Naive thymus-derived CD8-positive, alpha-beta T cell (primary cell): Measurements from ENCODE around the gene GLRX2. TPM values are rescaled to one million over a fixed set of nuclear protein-coding genes. Genes with fewer than 3 reads are reported as not detected.
"Not testable (repeated sequence)": the region's sequence is repeated elsewhere in the genome, so short reads cannot be mapped to it uniquely, and the experiment has no call there.

Experiments
- ATAC-seq, 2 donors: fragments of 150-1000 bp; cut with Tn5 transposase in 1 of 2; sonication (Bioruptor Pico), chemical (Tn5 transposase) in 1 of 2; 1 replicate in 1 of 2; 2 replicates in 1 of 2; pipeline ENCODE4 v1.10.0; 2021; ENCODE audit warnings: mild to moderate bottlenecking in 2 of 2, moderate library complexity in 2 of 2
- POLR2A ChIA-PET: fragments of 350-600 bp; sonication (Branson Sonifier 250); formaldehyde crosslinking; loops from one replicate; lab custom pipeline; 2021; ENCODE audit warnings: antibody characterized with exemption; lab: Charles Lee
- DNase-seq, 10 donors: peaks; one replicate each; pipeline versions ENCODE4 v3.0.0 to v3.0.0-alpha.2; 2020 to 2022
- H3K27ac Mint-ChIP-seq, 10 donors: one replicate each; pipeline ENCODE4 v1.8.0; 2020 to 2022; ENCODE audit warnings: mild to moderate bottlenecking in 10 of 10, mixed read lengths in 10 of 10, moderate library complexity in 4 of 10, inconsistent platforms in 1 of 10
- H3K27me3 Mint-ChIP-seq, 5 donors: one replicate each; pipeline ENCODE4 v1.8.0; 2021 to 2022; ENCODE audit warnings: mixed read lengths in 5 of 5
- H3K36me3 Mint-ChIP-seq, 3 donors: one replicate each; pipeline ENCODE4 v1.8.0; 2020 to 2022; ENCODE audit warnings: mixed read lengths in 3 of 3, mild to moderate bottlenecking in 2 of 3, inconsistent platforms in 1 of 3
- H3K4me1 Mint-ChIP-seq, 4 donors: one replicate each; pipeline ENCODE4 v1.8.0; 2021 to 2022; ENCODE audit warnings: mixed read lengths in 4 of 4
- H3K4me3 Mint-ChIP-seq, 10 donors: one replicate each; pipeline ENCODE4 v1.8.0; 2020 to 2022; ENCODE audit warnings: mild to moderate bottlenecking in 10 of 10, mixed read lengths in 10 of 10, moderate library complexity in 6 of 10, inconsistent platforms in 1 of 10
- H3K9me3 Mint-ChIP-seq, 9 donors: one replicate each; pipeline ENCODE4 v1.8.0; 2020 to 2022; ENCODE audit warnings: mixed read lengths in 9 of 9, mild to moderate bottlenecking in 3 of 9, inconsistent platforms in 1 of 9, moderate library complexity in 1 of 9
- microRNA-seq: library from miRNA; unstranded; fragments of <30 nt; microRNA quantifications from one replicate; pipeline ENCODE4 v1.2.0, GENCODE V29; 2022; ENCODE audit warnings: borderline microRNAs expressed
- polyA plus RNA-seq, 3 donors: library from polyadenylated mRNA; unstranded; fragments of 300-500 nt; fragmentation: Illumina TruSeq; gene quantifications; one replicate each; pipeline ENCODE4 v1.2.3, GENCODE V29; 2021
- total RNA-seq, 8 experiments: library from RNA in 2 of 8; stranded (reverse) in 2 of 8; gene quantifications; one replicate each; pipeline ENCODE4 v1.2.3 and lab custom pipeline; 2021 to 2026

The GLRX2 gene
- total and polyA plus RNA-seq, 5 experiments from 2014 or later, result 7.0 to 15.9 (median 12.8) TPM

- Mint-ChIP-seq H3K4me1 (peaks cover 28 to 71% (median 64%) of the 10 kb centered on the region in 4 donors), H3K4me3 (peak within 1 kb of the TSS; percentile 92 to 100 (median 98)), H3K9me3 (no peaks in the 10 kb centered on the region), H3K27ac (peak within 1 kb of the TSS; percentile 96 to 100 (median 98)), H3K36me3 (peaks cover 0 to 5% (median 2%) of the 10 kb centered on the region in 3 donors), H3K27me3 (no peaks in the 10 kb centered on the region)
- peak; percentile 95 to 96 for ATAC-seq
- peak; percentile 82 to 96 (median 92) for DNase-seq
- POLR2A ChIA-PET, result interaction anchor here (0.6 to 1.7 kb wide), 8 partner anchors 11 to 256 kb away, joined by 3 to 30 read pairs (median 4); partner anchors contain the start of genes CDC73 and RGS2
Observed at GRCh38 chr1:193059282-193060114, 45.7 kb downstream of the GLRX2 start, which contains the start of the genes RO60 and UCHL5. Gene RO60, plus strand, starts transcription at chr1:193059612. Its CDS starts 9,443 bp downstream, at chr1:193069055. Gene UCHL5, minus strand, starts transcription at chr1:193059360. Its CDS starts 100 bp downstream, at chr1:193059260.

- peak; percentile 12 to 64 (median 38) for DNase-seq
- Mint-ChIP-seq H3K4me1 (peaks cover 28 to 68% (median 64%) of the 10 kb centered on the region in 4 donors), H3K36me3 (peaks cover 0 to 5% (median 2%) of the 10 kb centered on the region in 3 donors), H3K27ac (peak overlapping the region; percentile 96 to 100 (median 98)), H3K9me3 (no peaks in the 10 kb centered on the region), H3K27me3 (no peaks in the 10 kb centered on the region), H3K4me3 (peak overlapping the region; percentile 92 to 100 (median 98))
- ATAC-seq, result peak; percentile 21 to 23
- POLR2A ChIA-PET, result interaction anchor here (0.6 to 1.7 kb wide), 9 partner anchors 12 to 255 kb away, joined by 3 to 30 read pairs (median 3); partner anchors contain the start of genes CDC73 and RGS2
Observed at GRCh38 chr1:193058529-193059281, 46.5 kb downstream of the GLRX2 start.

DNA sequence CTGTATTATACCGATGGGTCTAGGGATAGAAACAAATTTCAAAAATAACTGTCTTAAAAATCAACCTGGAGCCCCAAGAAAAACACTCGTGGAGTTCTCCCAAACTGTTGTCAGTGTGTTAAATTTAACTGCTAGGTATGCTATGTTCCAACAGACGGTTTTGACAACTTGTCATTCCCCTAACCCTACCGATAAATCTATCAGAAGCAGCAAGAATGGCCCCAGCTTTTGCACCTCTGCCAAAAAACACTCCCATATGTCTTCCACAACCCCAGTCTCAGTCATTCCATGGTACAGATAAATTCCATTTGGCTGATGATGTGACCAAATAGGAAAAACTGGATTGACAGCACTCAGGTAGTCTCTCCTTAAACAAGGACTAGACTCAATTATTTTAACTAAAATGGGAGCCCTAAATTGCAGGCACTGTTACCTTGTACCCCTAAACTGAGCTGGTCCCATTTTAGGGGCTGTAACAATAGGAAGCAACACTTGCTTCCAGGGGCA lies 51.0 kb downstream of the GLRX2 start:
- H3K4me1 Mint-ChIP-seq, result peaks cover 26 to 49% (median 42%) of the 10 kb centered on the region in 4 donors
- DNase-seq (no peak), ATAC-seq (no peak)
- H3K4me3 Mint-ChIP-seq, result no peak overlapping the region
- H3K27ac Mint-ChIP-seq, result no peak overlapping the region
- no peaks in the 10 kb centered on the region for H3K27me3 Mint-ChIP-seq
- H3K9me3 Mint-ChIP-seq, result no peaks in the 10 kb centered on the region
- POLR2A ChIA-PET, result no interaction called here
- peaks cover 0 to 23% (median 0%) of the 10 kb centered on the region in 3 donors for H3K36me3 Mint-ChIP-seq

DNA sequence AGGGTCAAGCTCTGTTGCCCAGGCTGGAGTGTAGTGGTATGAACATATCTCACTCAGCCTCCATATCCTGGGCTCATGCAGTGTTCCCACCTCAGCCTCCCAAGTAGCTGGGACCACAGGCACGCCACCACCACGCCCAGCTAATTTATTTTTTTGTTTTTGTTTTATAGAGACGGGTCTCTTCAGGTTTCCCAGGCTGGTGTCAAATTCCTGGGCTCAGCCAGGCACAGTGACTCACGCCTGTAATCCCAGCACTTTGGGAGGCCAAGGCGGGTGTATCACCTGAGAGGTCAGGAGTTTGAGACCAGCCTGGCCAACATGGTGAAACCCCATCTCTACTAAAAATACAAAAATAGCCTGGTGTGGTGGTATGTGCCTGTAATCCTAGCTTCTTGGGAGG lies 56.3 kb downstream of the GLRX2 start:
- H3K9me3 Mint-ChIP-seq, H3K4me3 Mint-ChIP-seq, ATAC-seq, H3K27ac Mint-ChIP-seq, POLR2A ChIA-PET, DNase-seq, H3K27me3 Mint-ChIP-seq: not testable (repeated sequence)
- H3K36me3 Mint-ChIP-seq, result peaks cover 3 to 55% (median 4%) of the 10 kb centered on the region in 3 donors
- peaks cover 4 to 17% (median 6%) of the 10 kb centered on the region in 4 donors for H3K4me1 Mint-ChIP-seq

Small RNA genes lying within 50 kb of the gene (microRNA-seq; reads per million reads assigned to microRNA genes)
- not detected for gene MIR1278

Other genes starting within 250 kb of the GLRX2 start
- gene UCHL5, start 46.1 kb downstream of the GLRX2 start, total RNA-seq, result 10 to 100 TPM; 33.2 to 42.1 TPM
- 10 to 100 TPM; 52.7 to 65.5 (median 63.8) TPM for gene UCHL5, start 46.1 kb downstream of the GLRX2 start, polyA plus RNA-seq
- 10 to 100 TPM; 67.5 to 71.2 TPM for gene RO60, start 45.8 kb downstream of the GLRX2 start, total RNA-seq
- gene RO60, start 45.8 kb downstream of the GLRX2 start, polyA plus RNA-seq, result 100 to 1,000 TPM in 2 of 3 donors, 10 to 100 TPM in 1; 89.4 to 128 (median 104) TPM
- gene CDC73, start 16.6 kb upstream of the GLRX2 start, total RNA-seq, result 10 to 100 TPM; 63.4 to 63.5 TPM
- gene CDC73, start 16.6 kb upstream of the GLRX2 start, polyA plus RNA-seq, result 10 to 100 TPM; 50.5 to 67.0 (median 55.0) TPM
- under 1 TPM; 0.62 to 0.93 TPM for gene B3GALT2, start 81.2 kb upstream of the GLRX2 start, total RNA-seq
- gene B3GALT2, start 81.2 kb upstream of the GLRX2 start, polyA plus RNA-seq, result under 1 TPM in 1 of 3 donors, not detected in 2; 0.07 TPM